ENCODE data around the gene GALNT18.

GRCh38 chr11:11461473-11461872 is 160.3 kb downstream of the GALNT18 start:
- TF ChIP-seq CTCF (IDR thresholded peaks at IDR 0.05; ENCODE audit: low read length) (no peak), EZH2 (optimal IDR thresholded peaks at IDR 0.05; ENCODE audit: low read depth, low read length) (no peak)
